GM18907 (cell line): Measurements from ENCODE around the gene NUDT13.

Experiments
- ATAC-seq: cut with Tn5 transposase; IDR thresholded peaks from one replicate; pipeline ENCODE4 v1.9.1; 2021; ENCODE audit warnings: mild to moderate bottlenecking, moderate library complexity; ENCODE audit not compliant: unreplicated experiment

Gene NUDT13

GRCh38 chr10:73161079-73161478, 50.8 kb downstream of the NUDT13 start:
- ATAC-seq: no peak

GRCh38 chr10:73161662-73162061, 51.4 kb downstream of the NUDT13 start:
- no peak for ATAC-seq

GRCh38 chr10:73163096-73163495, 52.8 kb downstream of the NUDT13 start:
- no peak for ATAC-seq

- no peak for ATAC-seq
Observed at GRCh38 chr10:73166972-73167371, 56.7 kb downstream of the NUDT13 start.

GRCh38 chr10:73167458-73167782, 57.2 kb downstream of the NUDT13 start:
- no peak for ATAC-seq

GRCh38 chr10:73167783-73168464, 57.7 kb downstream of the NUDT13 start, which contains the start of the genes ECD and FAM149B1:
TSS of gene ECD (minus strand) at chr10:73168008. CDS start at chr10:73163937, 4,071 bp downstream.
TSS of gene FAM149B1 (plus strand) at chr10:73168119. CDS start at chr10:73168340, 221 bp downstream.
- ATAC-seq: peak; percentile 92

GRCh38 chr10:73168465-73168803, 58.2 kb downstream of the NUDT13 start:
- ATAC-seq: peak; percentile 22

- no peak for ATAC-seq
Observed at GRCh38 chr10:73169320-73169719, 59.1 kb downstream of the NUDT13 start.

GRCh38 chr10:73172867-73173266, 62.6 kb downstream of the NUDT13 start:
- ATAC-seq: no peak

GRCh38 chr10:73174148-73174925, 64.1 kb downstream of the NUDT13 start:
- ATAC-seq: no peak
